GM21529 (cell line): ENCODE results near the gene DIAPH3.

Experiments used
- ATAC-seq: cut with Tn5 transposase; IDR thresholded peaks from one replicate; pipeline ENCODE4 v1.9.1; 2021; ENCODE audit not compliant: unreplicated experiment

The DIAPH3 gene

GRCh38 chr13:59684105-59684504 is 479.6 kb downstream of the DIAPH3 start:
- ATAC-seq: no peak

DNA sequence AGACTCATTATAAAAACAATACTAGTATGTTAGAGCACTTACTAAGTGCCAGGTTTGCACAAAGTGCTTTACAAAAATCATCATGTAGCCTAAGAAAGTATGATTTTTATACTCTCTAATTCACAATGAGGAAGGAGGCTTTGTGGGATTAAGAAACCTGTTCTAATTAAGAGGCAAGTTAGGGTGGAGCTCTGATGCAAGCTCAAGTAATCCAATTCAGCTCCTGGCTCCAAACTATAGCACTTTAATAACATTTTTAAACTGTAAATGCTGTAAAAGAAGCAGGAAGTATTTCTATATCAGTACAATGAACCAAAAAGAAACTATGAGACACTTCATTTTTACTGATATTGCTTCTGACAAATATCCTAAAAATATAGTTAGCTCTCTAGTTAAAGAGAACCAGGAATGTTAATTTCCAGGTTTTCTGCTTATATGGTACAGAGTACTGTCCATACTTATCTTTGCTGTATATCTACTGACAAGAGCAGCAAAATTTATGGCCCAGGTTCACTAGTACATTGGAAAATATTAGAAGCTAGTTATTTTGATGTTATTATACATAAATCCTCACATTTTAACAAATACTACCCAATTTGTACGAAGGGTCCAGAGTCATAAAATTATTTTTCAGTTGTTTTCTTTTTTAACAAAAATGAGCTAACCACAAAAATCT is 482.0 kb downstream of the DIAPH3 start:
- no peak for ATAC-seq

DNA sequence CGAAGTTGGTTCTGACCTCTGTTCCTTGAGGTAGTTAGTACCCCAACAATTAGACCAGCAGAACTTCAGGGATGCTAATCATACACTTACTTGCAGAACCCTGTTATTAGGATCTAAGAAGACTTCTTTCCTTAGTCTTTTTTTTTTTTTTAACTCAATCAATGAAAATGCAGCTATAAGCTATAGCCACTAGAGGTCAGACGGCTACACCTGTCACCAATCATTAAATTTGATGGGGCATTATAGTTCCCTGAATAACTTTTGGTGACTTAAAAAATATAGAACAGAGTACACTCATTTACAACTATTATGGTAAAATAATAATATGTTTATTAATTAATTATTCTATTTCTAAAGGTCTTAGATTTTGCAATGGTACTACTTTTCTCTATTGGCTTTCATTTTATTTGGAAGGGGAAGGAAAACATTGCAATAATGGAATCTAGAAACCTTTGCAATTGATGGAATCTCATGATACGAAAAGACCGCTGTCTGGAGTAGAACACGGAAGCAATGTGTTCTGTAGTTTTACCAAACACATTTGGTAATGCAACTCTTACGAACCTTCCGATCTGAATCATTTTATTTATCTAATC is 483.2 kb downstream of the DIAPH3 start:
- ATAC-seq: peak; percentile 41

DNA sequence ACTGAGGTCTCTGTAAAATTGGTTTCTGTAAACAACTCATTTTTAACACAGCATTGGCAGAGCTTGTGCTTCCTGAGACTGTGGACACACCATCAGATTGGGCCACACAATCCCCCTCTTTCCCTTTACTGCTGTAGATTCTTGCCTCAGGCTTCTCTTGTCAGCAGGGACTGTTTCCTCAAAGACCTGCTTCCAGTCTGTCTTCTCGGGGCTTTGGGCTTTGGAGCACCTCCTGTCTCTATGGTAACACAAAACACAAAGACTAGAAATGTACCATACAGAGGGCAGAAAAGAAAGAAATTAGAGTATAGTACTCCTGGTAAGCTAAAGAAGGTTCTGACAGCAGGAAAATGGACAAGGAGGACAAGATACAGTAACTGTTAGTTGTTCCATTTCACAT is 484.5 kb downstream of the DIAPH3 start:
- no peak for ATAC-seq

DNA sequence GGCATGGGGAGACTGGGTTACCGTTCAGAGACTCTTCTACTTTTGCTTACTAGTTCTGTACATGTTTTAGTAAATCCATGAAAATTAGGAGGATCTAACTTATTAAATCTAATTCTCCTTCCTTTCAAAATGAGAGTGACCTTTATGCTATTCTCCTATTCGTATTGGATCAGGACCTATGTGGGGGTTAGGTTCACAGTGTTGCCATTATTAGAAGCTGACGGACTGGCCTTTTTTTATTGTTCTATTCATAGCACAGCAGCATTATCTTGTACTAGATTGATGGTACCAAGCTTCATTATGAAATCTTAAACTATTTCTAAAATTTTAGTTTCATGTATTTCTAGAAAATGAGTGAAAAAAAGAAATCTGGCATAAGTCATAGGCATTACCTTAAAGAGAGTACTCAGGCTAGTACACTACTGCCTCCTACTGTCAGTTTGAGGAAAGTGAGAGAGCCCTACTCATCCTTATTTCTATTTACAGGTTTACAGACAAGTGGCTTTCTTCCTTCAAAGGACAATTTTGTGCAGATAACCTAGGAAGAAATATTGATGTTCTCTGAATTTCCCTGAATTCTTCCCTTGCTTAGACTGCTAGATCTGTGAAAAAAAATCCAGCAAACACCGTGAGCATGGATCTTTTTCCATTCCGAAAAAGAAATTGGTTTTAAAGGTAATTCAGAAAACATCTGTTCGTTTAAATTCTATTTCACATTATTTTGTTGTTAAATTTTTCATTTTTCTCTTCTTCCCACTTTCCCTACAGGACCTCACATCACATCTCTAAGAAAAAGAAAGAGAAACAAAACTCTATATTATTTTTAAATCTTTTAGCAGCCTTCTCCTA is 485.5 kb downstream of the DIAPH3 start:
- ATAC-seq: peak; percentile 78

DNA sequence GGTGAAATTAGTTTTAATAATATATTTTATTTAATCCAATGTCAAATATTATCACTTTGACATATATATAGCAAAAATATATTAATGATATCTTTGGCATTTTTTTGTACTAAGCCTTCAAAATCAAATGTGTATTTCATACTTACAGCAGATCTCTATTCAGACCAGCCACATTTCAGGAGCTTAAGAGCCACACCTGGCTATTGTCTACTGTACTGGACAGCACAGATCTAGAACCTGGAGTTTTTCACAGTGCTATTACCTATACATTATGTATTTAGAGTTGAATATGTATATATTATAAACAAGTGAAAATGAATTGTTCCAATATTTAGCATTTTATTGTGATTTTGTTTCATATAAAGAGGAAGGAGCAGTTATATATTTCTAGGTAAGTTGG is 486.3 kb downstream of the DIAPH3 start:
- no peak for ATAC-seq

- no peak for ATAC-seq
These were observed 489.1 kb downstream of the DIAPH3 start for GRCh38 chr13:59674616-59675015.

- no peak for ATAC-seq
These were observed 490.4 kb downstream of the DIAPH3 start for GRCh38 chr13:59673286-59673685.

- no peak for ATAC-seq
These were observed 491.3 kb downstream of the DIAPH3 start for GRCh38 chr13:59672445-59672844.

GRCh38 chr13:59671881-59672280 is 491.8 kb downstream of the DIAPH3 start:
- no peak for ATAC-seq

DNA sequence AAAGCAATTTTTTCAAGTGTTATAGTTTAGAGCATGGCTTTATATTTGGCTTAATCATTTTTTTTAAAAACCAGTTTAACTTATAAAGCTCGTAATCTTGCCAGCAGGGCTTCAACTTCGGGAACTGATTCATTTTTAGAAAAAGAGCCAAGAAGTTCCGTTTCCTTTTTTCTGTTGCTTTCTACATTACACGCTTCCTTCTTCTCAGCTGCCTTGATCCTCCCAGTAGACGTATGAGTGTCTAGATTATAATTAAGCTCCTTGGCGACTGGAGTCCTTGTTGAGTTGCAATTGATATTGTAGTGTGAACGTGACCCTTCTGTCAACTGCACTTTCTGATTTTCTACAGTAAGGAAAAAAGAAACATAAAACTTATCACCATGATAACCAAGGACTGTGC is 497.2 kb downstream of the DIAPH3 start:
- no peak for ATAC-seq

DNA sequence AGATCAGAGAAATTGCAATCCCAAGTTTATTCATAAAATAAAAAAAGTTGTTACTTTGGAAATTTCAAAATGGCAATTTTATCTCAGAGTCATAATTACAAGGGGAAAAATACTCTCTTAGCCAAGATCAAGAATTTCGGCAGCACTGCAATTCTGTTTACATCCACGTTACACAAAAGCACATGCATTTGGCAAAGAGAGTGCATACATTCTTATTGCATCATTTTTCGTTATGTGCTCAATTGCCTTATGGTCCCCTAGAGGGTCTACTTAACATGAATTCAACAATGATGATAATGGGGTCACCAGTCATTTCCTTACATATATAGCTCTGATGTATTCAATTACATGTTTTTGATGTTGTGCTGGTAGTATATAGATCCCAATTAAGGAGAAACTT is 498.0 kb downstream of the DIAPH3 start:
- ATAC-seq: no peak

DNA sequence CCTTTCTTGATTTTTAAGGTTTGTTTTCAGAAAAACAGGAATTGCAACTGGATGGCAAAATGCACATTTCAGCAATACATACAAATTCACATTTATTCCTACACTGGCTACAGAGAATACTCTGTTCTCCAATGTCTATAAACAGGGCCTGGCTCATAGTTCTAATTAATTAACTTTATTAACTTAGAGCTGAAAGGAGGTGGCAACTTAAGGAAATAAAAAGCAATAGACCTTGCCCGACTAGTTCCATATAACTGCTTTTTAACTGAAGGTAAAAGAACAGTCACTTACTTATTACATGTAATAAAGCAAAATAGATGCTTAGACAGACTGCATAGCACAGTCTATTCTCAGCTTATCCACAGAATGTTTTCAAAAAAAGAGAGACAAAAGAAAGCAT is 498.5 kb downstream of the DIAPH3 start:
- ATAC-seq: no peak

- no peak for ATAC-seq
These were observed 499.1 kb downstream of the DIAPH3 start for GRCh38 chr13:59664586-59664985.

GRCh38 chr13:59663707-59664106 is 500.0 kb downstream of the DIAPH3 start:
- ATAC-seq: no peak

- ATAC-seq: no peak
These were observed 503.1 kb downstream of the DIAPH3 start for GRCh38 chr13:59660582-59660981.

DNA sequence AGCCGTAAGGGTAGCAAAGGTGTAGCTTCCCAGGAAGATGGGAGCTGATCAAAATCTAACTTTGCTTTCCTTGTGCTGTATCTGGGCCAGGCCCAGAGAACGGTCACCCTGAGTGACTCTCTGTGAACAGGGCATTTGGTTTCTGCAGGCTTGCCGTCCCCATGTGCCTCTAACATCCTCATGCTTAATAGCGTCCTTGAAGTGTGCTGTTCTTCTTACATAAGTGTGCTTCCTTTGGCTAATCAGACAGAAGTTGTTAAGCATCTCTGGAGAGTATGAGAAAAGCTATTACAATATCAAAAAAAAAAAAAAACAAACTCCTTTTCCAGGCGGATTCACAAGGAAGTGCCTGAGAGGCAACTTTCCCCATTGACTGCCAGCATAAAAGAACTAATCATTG is 503.7 kb downstream of the DIAPH3 start:
- ATAC-seq: no peak

DNA sequence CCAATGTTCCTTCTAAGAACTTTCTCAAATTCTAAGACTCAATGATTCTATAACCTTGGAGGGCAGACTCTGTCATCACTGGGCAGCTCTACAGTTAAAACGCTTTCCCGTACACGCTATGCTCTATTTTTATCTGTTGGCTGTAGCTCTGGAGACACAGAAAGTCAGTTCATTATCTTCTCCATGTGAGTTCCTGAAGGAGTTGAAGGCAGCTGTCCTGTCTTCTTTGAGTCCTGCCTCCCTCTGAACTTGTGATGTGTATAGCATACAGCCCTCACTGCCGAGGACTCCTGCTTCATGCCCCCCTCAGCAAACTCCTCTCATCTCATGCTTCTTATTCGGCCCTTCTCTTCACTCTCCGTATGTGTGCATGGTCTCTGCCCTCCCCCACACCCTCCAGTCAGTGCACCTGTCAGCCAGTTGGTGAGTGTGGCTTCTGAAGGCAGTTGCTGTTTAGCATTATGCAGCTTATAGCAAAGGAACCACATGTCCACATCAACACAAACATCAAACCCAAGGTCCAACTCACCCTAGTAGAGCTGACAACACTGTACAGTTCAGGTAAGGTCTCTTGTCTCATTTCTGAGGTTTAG is 504.9 kb downstream of the DIAPH3 start:
- ATAC-seq: no peak

DNA sequence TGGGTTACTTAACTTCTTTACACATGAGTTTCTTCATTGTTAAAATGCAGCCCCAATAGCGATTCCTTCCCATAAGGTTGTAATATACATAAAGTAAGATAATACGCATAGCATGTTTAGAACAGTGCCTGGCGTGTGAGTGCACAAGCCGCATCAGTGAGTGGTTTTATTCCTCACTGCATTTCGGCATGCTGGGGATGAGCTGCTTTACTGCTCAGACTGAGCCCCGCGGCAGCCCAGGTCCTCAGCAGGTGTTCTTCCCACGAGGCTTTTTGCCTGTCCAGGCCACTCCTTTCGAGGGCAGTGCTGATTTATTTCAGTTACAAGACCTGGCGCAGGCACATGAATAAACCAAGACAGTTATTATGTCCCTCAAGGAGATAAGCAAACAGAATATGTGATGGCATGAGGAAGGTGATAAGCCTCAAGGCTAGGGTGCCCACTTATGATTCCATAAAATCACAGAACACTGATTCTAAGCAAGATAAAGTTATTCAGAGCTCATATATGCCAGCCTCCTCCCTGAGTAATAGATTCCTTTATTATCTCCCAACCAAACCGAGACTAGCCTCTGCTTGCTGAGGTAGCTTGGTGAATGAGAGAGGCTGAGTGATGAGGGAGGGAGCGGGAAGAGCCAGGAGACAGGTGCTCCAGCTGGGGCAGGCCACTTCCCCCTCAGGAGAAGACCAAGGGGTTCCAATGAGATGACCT is 505.5 kb downstream of the DIAPH3 start:
- ATAC-seq: no peak

DNA sequence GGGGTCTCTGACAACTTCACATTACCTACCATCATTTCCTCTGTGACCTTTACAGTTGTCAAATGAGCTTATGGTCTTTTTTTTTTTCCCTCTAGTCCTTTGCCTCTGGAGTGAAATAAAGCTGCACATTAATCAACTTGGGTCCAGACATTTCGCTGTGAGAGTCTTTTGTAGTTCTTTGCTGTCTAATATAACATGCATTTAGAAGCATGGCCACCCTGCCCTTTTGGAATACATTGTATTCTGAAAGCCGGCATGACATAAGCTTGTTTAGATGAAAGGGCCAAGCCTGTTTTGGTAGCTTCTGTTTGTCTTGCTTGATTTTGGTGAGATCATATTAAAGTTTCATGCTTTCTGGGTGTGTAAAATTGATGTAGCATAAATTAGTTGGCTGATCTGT is 509.8 kb downstream of the DIAPH3 start:
- ATAC-seq: no peak

DNA sequence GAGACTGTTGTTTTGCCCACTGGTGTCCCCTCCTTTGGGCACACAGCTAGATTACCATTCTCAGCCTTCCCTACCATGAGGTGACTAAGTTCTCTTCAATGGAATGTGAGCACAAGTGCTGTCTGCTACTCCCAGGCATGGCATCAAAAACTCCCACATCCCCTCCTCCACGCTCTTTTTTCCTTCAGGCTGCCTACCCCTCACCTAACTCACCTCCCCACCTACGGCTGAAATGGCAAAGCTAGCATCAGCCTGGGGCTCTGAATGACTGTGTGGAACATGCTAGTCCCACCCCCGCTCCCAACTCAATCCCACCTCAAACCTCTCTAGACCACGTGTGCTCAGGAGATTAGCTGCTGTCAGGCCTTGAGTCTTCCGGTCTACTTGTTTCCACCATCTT is 512.2 kb downstream of the DIAPH3 start:
- ATAC-seq: no peak
